Lower leg skin (tissue), 4 donors: ENCODE data around the gene SLC25A26. TPM values are rescaled to one million over a fixed set of nuclear protein-coding genes. Genes with fewer than 3 reads are reported as not detected.

Source experiments
- DNase-seq, 2 donors: peaks; one replicate each; pipeline ENCODE4 v3.0.0-alpha.2; 2019; ENCODE audit warnings: low spot score in 2 of 2
- H3K4me3 ChIP-seq: fragments of 200-600 bp; sonication (generic); 2 replicates; pipeline ENCODE4 v1.5.1; 2017; ENCODE audit warnings: mild to moderate bottlenecking, low read depth; ENCODE audit not compliant: poor library complexity, severe bottlenecking
- CTCF ChIP-seq, 3 donors: fragments of 450-650 bp; IDR thresholded peaks; one replicate each; pipeline ENCODE4 v1.5.1; 2016; ENCODE audit warnings: antibody characterized with exemption in 3 of 3, mild to moderate bottlenecking in 3 of 3, moderate library complexity in 2 of 3
- POLR2A ChIP-seq, 2 donors: fragments of 450-650 bp; IDR thresholded peaks; one replicate each; pipeline ENCODE4 v1.6.1; 2016 to 2017; ENCODE audit warnings: antibody characterized with exemption in 2 of 2, mild to moderate bottlenecking in 1 of 2, moderate library complexity in 1 of 2
- WGBS, 2 donors: methylation state at CpG; one replicate each; pipeline ENCODE4 v1.1.5; 2018; 5-methylcytosine and 5-hydroxymethylcytosine counted together
- intact Hi-C: fragments of 100-400 bp; cut with DNase I; formaldehyde crosslinking; loops from one replicate; pipeline ENCODE4 v1.15.0; 2023; ENCODE audit warnings: low total_unique reads
- total RNA-seq, 4 donors: library from RNA; depleted of rRNA; stranded (reverse); fragments of >200 nt; gene quantifications; one replicate each; pipeline ENCODE4 v1.1.0, GENCODE V29; 2016

SLC25A26 gene
- total RNA-seq, 4 donors from 2014 or later, result 13.7 to 29.1 (median 21.9) TPM

GRCh38 chr3:66182246-66182645 is 38.6 kb upstream of the SLC25A26 start:
- intact Hi-C loops, result no loop called here
- WGBS, 2 donors, result 81 to 87% methylated on average over 6 of the region's 6 CpGs
- H3K4me3 ChIP-seq, result no peak overlapping the region
- DNase-seq, result no peak
- TF ChIP-seq CTCF (IDR thresholded peaks at IDR 0.05) (no peak), POLR2A (IDR thresholded peaks at IDR 0.05) (no peak)

DNA sequence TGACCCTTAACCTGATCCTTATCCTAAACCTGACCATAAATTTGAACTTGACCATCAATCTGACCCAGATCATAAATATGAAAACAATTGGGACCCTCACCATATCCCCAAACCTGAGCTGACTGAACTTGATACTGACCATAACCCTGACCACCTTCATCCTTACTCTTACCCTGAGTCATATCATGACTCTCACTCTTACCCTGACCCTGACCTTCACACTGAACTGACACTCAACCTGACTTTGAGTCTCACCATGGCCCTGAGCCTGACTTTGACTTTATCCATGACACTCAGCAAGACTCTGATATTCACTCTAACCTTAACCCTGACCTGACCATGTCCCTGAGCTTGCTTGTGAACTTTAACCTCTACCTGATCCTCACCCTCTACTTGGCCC is 34.3 kb upstream of the SLC25A26 start:
- intact Hi-C loops, result no loop called here
- no peak overlapping the region for H3K4me3 ChIP-seq
- peak in 1 of 3 donors; percentile 33 for TF ChIP-seq CTCF (IDR thresholded peaks at IDR 0.05)
- no peak for TF ChIP-seq POLR2A (IDR thresholded peaks at IDR 0.05)
- no peak for DNase-seq

- no peak overlapping the region for H3K4me3 ChIP-seq
- no peak for DNase-seq
- WGBS, 2 donors, result 21 to 26% methylated on average over 20 to 21 of the region's 21 CpGs
- TF ChIP-seq CTCF (IDR thresholded peaks at IDR 0.05) (no peak), POLR2A (IDR thresholded peaks at IDR 0.05) (no peak)
- intact Hi-C loops, result no loop called here
These were observed 25.4 kb upstream of the SLC25A26 start for GRCh38 chr3:66195347-66195783.

GRCh38 chr3:66196633-66197032 is 24.2 kb upstream of the SLC25A26 start:
- DNase-seq, result no peak
- intact Hi-C loops, result no loop called here
- no peak for TF ChIP-seq CTCF (IDR thresholded peaks at IDR 0.05)
- TF ChIP-seq POLR2A (IDR thresholded peaks at IDR 0.05), result no peak
- H3K4me3 ChIP-seq, result no peak overlapping the region

DNA sequence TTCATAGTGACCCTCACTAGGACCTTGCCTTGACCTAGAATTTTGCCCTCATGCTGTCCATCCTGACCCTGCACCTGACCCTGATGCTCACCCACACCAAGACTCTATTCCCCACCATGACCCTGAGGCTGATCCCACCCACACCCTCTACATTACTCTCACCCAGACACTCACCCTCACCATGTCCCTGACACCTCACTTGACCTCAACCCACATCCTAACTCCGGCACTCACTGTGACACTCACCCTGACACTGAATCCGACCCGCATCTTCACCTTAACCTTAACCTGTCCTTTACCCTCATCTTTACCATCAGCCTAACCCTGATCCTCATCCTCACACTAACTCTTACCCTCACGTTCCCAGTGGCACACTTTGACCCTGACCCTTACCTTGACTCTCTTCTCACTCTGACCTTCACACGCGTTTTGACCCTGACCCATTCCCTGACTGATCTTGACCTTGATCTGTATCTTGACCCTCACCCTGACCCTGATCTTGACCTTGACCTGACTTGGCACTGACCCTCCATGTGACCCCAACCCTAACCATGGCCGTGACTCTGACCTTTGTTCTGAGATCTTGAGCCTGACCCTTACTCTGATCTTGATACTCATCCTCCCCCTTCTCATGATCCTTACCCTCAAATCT is 22.2 kb upstream of the SLC25A26 start:
- 88 to 89% methylated on average over 7 of the region's 7 CpGs for WGBS, 2 donors
- H3K4me3 ChIP-seq, result no peak overlapping the region
- TF ChIP-seq CTCF (IDR thresholded peaks at IDR 0.05) (no peak), POLR2A (IDR thresholded peaks at IDR 0.05) (no peak)
- no peak for DNase-seq
- intact Hi-C loops, result no loop called here

- H3K4me3 ChIP-seq, result no peak overlapping the region
- intact Hi-C loops, result no loop called here
- 77 to 83% methylated on average over 1 of the region's 1 CpG for WGBS, 2 donors
- DNase-seq, result no peak
- TF ChIP-seq CTCF (IDR thresholded peaks at IDR 0.05) (peak in 1 of 3 donors; percentile 95), POLR2A (IDR thresholded peaks at IDR 0.05) (no peak)
These were observed 21.7 kb upstream of the SLC25A26 start for GRCh38 chr3:66199089-66199473.
